ENCODE measurements around the gene WNT5A.

WNT5A gene

GRCh38 chr3:55440104-55440708, 46.9 kb downstream of the WNT5A start:
- Histone ChIP-seq H3K36me3 (replicated peaks) (no peaks in the 10 kb centered on the region), H3K27me3 (ENCODE audit: low read depth) (no peaks in the 10 kb centered on the region), H3K4me3 (no peak overlapping the region), H3K9me3 (no peaks in the 10 kb centered on the region), H3K4me1 (no peaks in the 10 kb centered on the region)
- in situ Hi-C loops (cut with MboI; ENCODE audit: low sequenced_read_pairs): no loop called here
- no peak for DNase-seq (ENCODE audit: low spot score in 2 of 2)

- Histone ChIP-seq H3K4me1 (no peaks in the 10 kb centered on the region), H3K27me3 (ENCODE audit: low read depth) (no peaks in the 10 kb centered on the region), H3K4me3 (no peak overlapping the region), H3K36me3 (replicated peaks) (no peaks in the 10 kb centered on the region), H3K9me3 (no peaks in the 10 kb centered on the region)
- in situ Hi-C loops (cut with MboI; ENCODE audit: low sequenced_read_pairs): no loop called here
- DNase-seq (ENCODE audit: low spot score in 2 of 2): no peak
These were observed 47.4 kb downstream of the WNT5A start for GRCh38 chr3:55439657-55440056.

DNA sequence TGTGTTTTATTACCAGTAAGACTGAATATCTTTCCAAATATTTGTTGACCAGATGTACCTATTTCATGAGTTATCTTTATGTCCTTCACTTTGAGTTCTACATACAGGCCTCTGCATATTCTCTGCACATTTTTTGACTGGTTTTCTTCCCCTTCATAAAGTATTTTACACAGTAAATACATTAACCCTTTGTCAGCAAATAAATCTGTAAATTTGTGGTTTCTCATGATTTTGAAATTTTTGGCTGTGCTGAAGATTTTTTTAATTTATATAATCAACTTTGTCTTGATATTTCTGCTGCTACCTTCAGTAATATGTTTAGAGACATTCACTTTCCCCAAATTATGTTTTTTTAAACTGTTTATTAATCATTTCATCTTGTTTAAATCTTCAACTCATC, 50.5 kb downstream of the WNT5A start:
- Histone ChIP-seq H3K36me3 (replicated peaks) (no peaks in the 10 kb centered on the region), H3K4me3 (no peak overlapping the region), H3K9me3 (no peaks in the 10 kb centered on the region), H3K27me3 (ENCODE audit: low read depth) (no peaks in the 10 kb centered on the region; the same call in 1 of the 2 replicates), H3K4me1 (no peaks in the 10 kb centered on the region)
- in situ Hi-C loops (cut with MboI; ENCODE audit: low sequenced_read_pairs): no loop called here
- DNase-seq (ENCODE audit: low spot score in 2 of 2): no peak

- Histone ChIP-seq H3K27me3 (ENCODE audit: low read depth) (no peaks in the 10 kb centered on the region; the same call in 1 of the 2 replicates), H3K4me1 (no peaks in the 10 kb centered on the region), H3K36me3 (replicated peaks) (no peaks in the 10 kb centered on the region), H3K4me3 (no peak overlapping the region), H3K9me3 (no peaks in the 10 kb centered on the region)
- DNase-seq (ENCODE audit: low spot score in 2 of 2): no peak
- in situ Hi-C loops (cut with MboI; ENCODE audit: low sequenced_read_pairs): no loop called here
These were observed 51.6 kb downstream of the WNT5A start for GRCh38 chr3:55435491-55435890.

DNA sequence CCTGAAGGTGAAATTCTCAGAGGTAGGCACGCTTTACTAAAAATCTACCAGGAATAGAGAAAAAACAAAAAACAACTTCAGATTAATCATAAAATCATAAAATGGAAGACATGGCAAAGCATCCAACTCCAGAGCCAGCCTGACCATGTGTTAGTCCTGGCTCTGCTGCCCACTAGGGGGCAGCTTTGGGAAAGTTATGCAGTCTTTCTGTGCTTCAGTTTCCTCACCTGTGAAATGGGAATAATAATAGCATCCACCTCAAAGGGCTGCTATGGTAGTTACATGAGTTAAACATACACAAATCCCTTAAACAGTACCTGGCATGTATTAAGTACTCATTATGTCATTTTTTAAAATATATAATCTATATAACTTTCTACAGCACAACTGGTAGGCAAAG, 52.3 kb downstream of the WNT5A start:
- Histone ChIP-seq H3K4me1 (no peaks in the 10 kb centered on the region), H3K4me3 (no peak overlapping the region), H3K36me3 (replicated peaks) (no peaks in the 10 kb centered on the region), H3K9me3 (no peaks in the 10 kb centered on the region), H3K27me3 (ENCODE audit: low read depth) (no peaks in the 10 kb centered on the region; the same call in 1 of the 2 replicates)
- in situ Hi-C loops (cut with MboI; ENCODE audit: low sequenced_read_pairs): no loop called here
- DNase-seq (ENCODE audit: low spot score in 2 of 2): peak; percentile 10 to 61

DNA sequence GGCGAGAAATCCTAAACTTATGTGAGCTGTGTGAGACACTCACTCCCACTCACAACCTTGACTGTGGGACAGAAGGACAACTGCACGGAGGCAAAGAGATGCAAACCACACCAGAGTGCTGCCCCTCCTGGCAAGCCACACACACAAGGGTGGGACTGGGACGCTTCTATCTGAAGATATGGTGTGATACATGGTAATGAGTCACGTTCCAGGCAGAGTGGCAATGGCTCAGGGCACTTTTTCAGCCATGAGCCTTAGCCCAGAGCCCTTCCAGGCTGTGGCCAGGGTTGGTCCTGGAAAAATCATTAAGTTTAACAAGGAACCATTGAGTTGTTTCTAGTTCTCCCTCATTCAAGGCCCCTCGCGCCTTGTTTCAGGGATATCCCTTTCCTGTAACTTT, 56.1 kb downstream of the WNT5A start:
- Histone ChIP-seq H3K36me3 (replicated peaks) (no peaks in the 10 kb centered on the region), H3K4me3 (no peak overlapping the region), H3K9me3 (no peaks in the 10 kb centered on the region), H3K4me1 (no peaks in the 10 kb centered on the region), H3K27me3 (ENCODE audit: low read depth) (no peaks in the 10 kb centered on the region; the same call in 1 of the 2 replicates)
- in situ Hi-C loops (cut with MboI; ENCODE audit: low sequenced_read_pairs): no loop called here
- DNase-seq (ENCODE audit: low spot score in 2 of 2): no peak

DNA sequence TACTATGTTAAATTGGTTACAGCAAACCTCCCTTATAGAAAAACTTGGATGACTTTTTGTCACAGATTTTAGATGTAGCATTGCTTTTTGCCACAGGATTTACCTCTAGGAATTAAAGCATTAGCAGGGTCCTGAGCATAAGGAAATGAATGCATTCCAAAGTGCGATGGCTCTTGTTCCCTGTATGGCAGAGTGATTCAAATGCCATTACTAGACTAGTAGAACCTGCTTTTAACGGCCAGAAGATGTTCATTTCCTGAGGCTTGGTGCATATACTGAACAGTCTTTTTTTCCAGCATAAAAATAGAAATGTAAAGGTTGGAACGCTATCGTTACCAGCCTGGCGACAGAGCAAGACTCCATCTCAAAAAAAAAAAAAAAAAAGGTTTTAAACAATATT, 59.4 kb downstream of the WNT5A start:
- Histone ChIP-seq H3K4me1 (no peaks in the 10 kb centered on the region), H3K27me3 (ENCODE audit: low read depth) (no peaks in the 10 kb centered on the region; the same call in 1 of the 2 replicates), H3K4me3 (no peak overlapping the region), H3K36me3 (replicated peaks) (no peaks in the 10 kb centered on the region), H3K9me3 (no peaks in the 10 kb centered on the region)
- in situ Hi-C loops (cut with MboI; ENCODE audit: low sequenced_read_pairs): no loop called here
- no peak for DNase-seq (ENCODE audit: low spot score in 2 of 2)

- no peak overlapping the region for H3K4me3 ChIP-seq
- H3K4me1 ChIP-seq: no peaks in the 10 kb centered on the region
- no peak for DNase-seq (ENCODE audit: low spot score in 2 of 2)
- in situ Hi-C loops (cut with MboI; ENCODE audit: low sequenced_read_pairs): no loop called here
- no peaks in the 10 kb centered on the region for H3K36me3 ChIP-seq (replicated peaks)
- H3K27me3 ChIP-seq (ENCODE audit: low read depth): no peaks in the 10 kb centered on the region
- no peaks in the 10 kb centered on the region for H3K9me3 ChIP-seq
These were observed 60.6 kb downstream of the WNT5A start for GRCh38 chr3:55426486-55426885.

GRCh38 chr3:55423782-55424181, 63.3 kb downstream of the WNT5A start:
- no peak for DNase-seq (ENCODE audit: low spot score in 2 of 2)
- in situ Hi-C loops (cut with MboI; ENCODE audit: low sequenced_read_pairs): no loop called here

DNA sequence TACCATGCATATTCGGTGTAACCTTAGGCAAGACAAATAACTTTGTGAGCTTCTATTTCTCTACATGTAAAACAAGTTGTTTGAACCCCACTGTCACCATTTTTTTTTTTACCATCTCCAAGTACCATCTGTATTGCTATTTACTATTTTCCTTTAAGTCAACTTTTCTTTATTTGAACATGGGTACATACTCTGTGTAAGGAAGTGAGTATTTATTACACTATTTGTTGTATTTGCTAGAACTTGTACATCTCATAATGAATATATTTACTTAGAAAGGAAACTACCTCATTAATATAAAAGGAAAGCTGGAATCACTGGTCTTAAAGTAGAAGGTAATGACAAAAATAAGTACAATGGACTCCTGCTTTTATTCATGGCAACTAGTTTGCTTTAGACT, 69.9 kb downstream of the WNT5A start:
- H3K9me3 ChIP-seq: 0 out of 2 replicates have a peak, but pooled peaks cover 3% of the 10 kb centered on the region
- no peak overlapping the region for H3K4me3 ChIP-seq
- no peak for DNase-seq (ENCODE audit: low spot score in 2 of 2)
- no peaks in the 10 kb centered on the region for H3K36me3 ChIP-seq (replicated peaks)
- in situ Hi-C loops (cut with MboI; ENCODE audit: low sequenced_read_pairs): no loop called here
- no peaks in the 10 kb centered on the region for H3K27me3 ChIP-seq (ENCODE audit: low read depth)
- peaks cover 11% of the 10 kb centered on the region for H3K4me1 ChIP-seq

More at GRCh38 chr3:55423782-55424181, 63.3 kb downstream of the WNT5A start:
- Histone ChIP-seq H3K4me3 (no peak overlapping the region), H3K36me3 (replicated peaks) (no peaks in the 10 kb centered on the region), H3K4me1 (no peaks in the 10 kb centered on the region), H3K9me3 (0 out of 2 replicates have a peak, but pooled peaks cover 3% of the 10 kb centered on the region), H3K27me3 (ENCODE audit: low read depth) (no peaks in the 10 kb centered on the region)

DNA sequence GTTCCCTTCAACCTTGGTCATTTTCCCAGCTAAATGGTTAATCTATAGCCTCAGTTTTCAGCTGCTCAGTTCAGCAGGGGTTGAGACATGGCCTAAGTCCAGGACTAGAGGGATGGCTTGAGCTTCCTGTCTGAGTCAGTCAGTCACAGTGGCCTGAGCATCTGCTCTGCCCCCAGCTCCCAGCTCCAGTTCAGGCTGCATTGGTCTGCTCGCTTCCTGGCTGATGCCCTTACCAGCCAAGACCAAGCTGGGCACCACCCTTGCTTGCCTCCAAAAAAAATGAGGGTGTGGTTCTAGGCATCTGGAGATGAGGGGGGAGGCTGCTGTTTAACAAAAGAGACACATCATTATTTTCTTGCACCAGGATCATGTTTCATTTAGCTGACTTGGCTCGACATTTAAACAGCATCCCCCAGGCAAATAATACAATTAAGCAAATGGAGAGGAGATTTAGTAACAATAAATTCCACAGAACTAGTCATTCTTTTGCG, 70.7 kb downstream of the WNT5A start:
- in situ Hi-C loops (cut with MboI; ENCODE audit: low sequenced_read_pairs): no loop called here
- H3K9me3 ChIP-seq: peaks cover 6% of the 10 kb centered on the region; the same call in 1 of the 2 replicates
- no peak overlapping the region for H3K4me3 ChIP-seq
- H3K36me3 ChIP-seq (replicated peaks): no peaks in the 10 kb centered on the region
- H3K4me1 ChIP-seq: peaks cover 11% of the 10 kb centered on the region
- peak; percentile 58 to 93 for DNase-seq (ENCODE audit: low spot score in 2 of 2)
- no peaks in the 10 kb centered on the region for H3K27me3 ChIP-seq (ENCODE audit: low read depth)
